Activated CD4-positive, alpha-beta T cell treated with anti-CD3 and anti-CD28 coated beads for 36 hours (primary cell): ENCODE measurements around the gene IFNL4. TPM values are rescaled to one million over a fixed set of nuclear protein-coding genes. Genes with fewer than 3 reads are reported as not detected.
"Not testable (repeated sequence)": the region's sequence is repeated elsewhere in the genome, so short reads cannot be mapped to it uniquely, and the experiment has no call there.

ENCODE experiments used
- ATAC-seq: fragments of 200-7000 bp; cut with Tn5 transposase; one replicate; pipeline ENCODE4 v1.10.0; 2021; ENCODE audit warnings: mild to moderate bottlenecking, moderate library complexity
- CTCF ChIA-PET: fragments of 350-600 bp; sonication (Branson Sonifier 250); formaldehyde crosslinking; loops from one replicate; lab custom pipeline; 2021; ENCODE audit warnings: antibody characterized with exemption; lab: Charles Lee
- POLR2A ChIA-PET: fragments of 350-600 bp; sonication (Branson Sonifier 250); formaldehyde crosslinking; loops from one replicate; lab custom pipeline; 2021; ENCODE audit warnings: antibody characterized with exemption, inconsistent platforms; lab: Charles Lee
- DNase-seq: peaks from one replicate; pipeline ENCODE4 v3.0.0-alpha.2; 2020
- H3K27ac Mint-ChIP-seq: one replicate; pipeline ENCODE4 v1.8.0; 2021; ENCODE audit warnings: mixed read lengths
- H3K27me3 Mint-ChIP-seq: one replicate; pipeline ENCODE4 v1.8.0; 2021; ENCODE audit warnings: mixed read lengths
- H3K36me3 Mint-ChIP-seq: one replicate; pipeline ENCODE4 v1.8.0; 2021; ENCODE audit warnings: low read depth, mixed read lengths
- H3K4me1 Mint-ChIP-seq: one replicate; pipeline ENCODE4 v1.8.0; 2021; ENCODE audit warnings: mixed read lengths
- H3K4me3 Mint-ChIP-seq: one replicate; pipeline ENCODE4 v1.8.0; 2021; ENCODE audit warnings: mild to moderate bottlenecking, moderate library complexity, mixed read lengths
- H3K9me3 Mint-ChIP-seq: one replicate; pipeline ENCODE4 v1.8.0; 2021; ENCODE audit warnings: low read depth, mixed read lengths
- intact Hi-C, 2 experiments: fragments of 100-400 bp; cut with DNase I in 1 of 2; cut with micrococcal nuclease in 1 of 2; formaldehyde crosslinking; loops; one replicate each; pipeline versions ENCODE4 v1.14.2 to v1.15.1; 2022 to 2024; cut with DNase I, micrococcal nuclease
- total RNA-seq, 2 experiments: library from RNA; stranded (reverse); gene quantifications; one replicate each; pipeline ENCODE4 v1.2.3, GENCODE V29; 2021

Gene IFNL4
- total RNA-seq, 2 experiments from 2014 or later: not detected

GRCh38 chr19:39218230-39219007 is 30.2 kb downstream of the IFNL4 start:
- POLR2A ChIA-PET: no interaction called here
- ATAC-seq (no peak), DNase-seq (no peak)
- Mint-ChIP-seq H3K9me3 (no peaks in the 10 kb centered on the region), H3K4me1 (no peaks in the 10 kb centered on the region), H3K27ac (no peak overlapping the region), H3K4me3 (no peak overlapping the region), H3K27me3 (peaks cover 26% of the 10 kb centered on the region), H3K36me3 (no peaks in the 10 kb centered on the region)
- intact Hi-C loops: no loop called here
- CTCF ChIA-PET: interaction anchor here (0.9 kb wide), 1 partner anchor 24 kb away, joined by 3 read pairs; no protein-coding TSS in a partner anchor

- ATAC-seq (no peak), DNase-seq (no peak)
- no peaks in the 10 kb centered on the region for H3K4me1 Mint-ChIP-seq
- H3K4me3 Mint-ChIP-seq: no peak overlapping the region
- intact Hi-C loops: no loop called here
- no peak overlapping the region for H3K27ac Mint-ChIP-seq
- CTCF ChIA-PET: interaction anchor here (0.6 to 1.2 kb wide), 4 partner anchors 12 to 549 kb away, joined by 3 to 4 read pairs (median 3); partner anchors contain the start of gene SAMD4B
- peaks cover 21% of the 10 kb centered on the region for H3K27me3 Mint-ChIP-seq
- POLR2A ChIA-PET: no interaction called here
- no peaks in the 10 kb centered on the region for H3K36me3 Mint-ChIP-seq
- no peaks in the 10 kb centered on the region for H3K9me3 Mint-ChIP-seq
Observed at GRCh38 chr19:39217094-39217493, 31.6 kb downstream of the IFNL4 start.

GRCh38 chr19:39215323-39215722 is 33.3 kb downstream of the IFNL4 start:
- CTCF ChIA-PET: interaction anchor here (0.6 to 4.3 kb wide), 4 partner anchors 16 to 210 kb away, joined by 3 to 15 read pairs (median 3); no protein-coding TSS in a partner anchor
- H3K4me1 Mint-ChIP-seq, H3K36me3 Mint-ChIP-seq, intact Hi-C loops, DNase-seq, H3K4me3 Mint-ChIP-seq, ATAC-seq, POLR2A ChIA-PET, H3K9me3 Mint-ChIP-seq, H3K27ac Mint-ChIP-seq: not testable (repeated sequence)
- H3K27me3 Mint-ChIP-seq: peaks cover 15% of the 10 kb centered on the region

GRCh38 chr19:39212375-39212742 is 36.3 kb downstream of the IFNL4 start:
- Mint-ChIP-seq H3K27ac (no peak overlapping the region), H3K9me3 (no peaks in the 10 kb centered on the region), H3K4me1 (no peaks in the 10 kb centered on the region), H3K36me3 (no peaks in the 10 kb centered on the region), H3K27me3 (peaks cover 9% of the 10 kb centered on the region), H3K4me3 (no peak overlapping the region)
- ATAC-seq: peak; percentile 100
- POLR2A ChIA-PET: interaction anchor here (0.7 kb wide), 1 partner anchor 214 kb away, joined by 4 read pairs; no protein-coding TSS in a partner anchor
- intact Hi-C loops: loop anchor here (1.0 to 5.0 kb wide), 4 partner anchors 116 to 320 kb away; partner anchors contain the start of genes PLEKHG2 (in 2 of the 2) and EID2B (in 1 of the 2)
- CTCF ChIA-PET: interaction anchor here (1.0 to 4.3 kb wide), 4 partner anchors 11 to 186 kb away, joined by 3 to 15 read pairs (median 5); no protein-coding TSS in a partner anchor
- peak; percentile 86 for DNase-seq

- POLR2A ChIA-PET: interaction anchor here (0.7 kb wide), 1 partner anchor 214 kb away, joined by 4 read pairs; no protein-coding TSS in a partner anchor
- Mint-ChIP-seq H3K36me3 (no peaks in the 10 kb centered on the region), H3K9me3 (no peaks in the 10 kb centered on the region), H3K27ac (no peak overlapping the region), H3K4me3 (no peak overlapping the region), H3K27me3 (peaks cover 4% of the 10 kb centered on the region), H3K4me1 (no peaks in the 10 kb centered on the region)
- DNase-seq: no peak
- CTCF ChIA-PET: interaction anchor here (0.7 to 4.3 kb wide), 4 partner anchors 41 to 186 kb away, joined by 3 to 15 read pairs (median 4); no protein-coding TSS in a partner anchor
- no peak for ATAC-seq
- intact Hi-C loops: loop anchor here (1.0 to 5.0 kb wide), 4 partner anchors 116 to 320 kb away; partner anchors contain the start of genes PLEKHG2 (in 2 of the 2) and EID2B (in 1 of the 2)
Observed at GRCh38 chr19:39211731-39212374, 36.8 kb downstream of the IFNL4 start.

GRCh38 chr19:39209196-39209595 is 39.5 kb downstream of the IFNL4 start:
- DNase-seq (no peak), ATAC-seq (no peak)
- CTCF ChIA-PET: no interaction called here
- Mint-ChIP-seq H3K27me3 (peaks cover 5% of the 10 kb centered on the region), H3K36me3 (no peaks in the 10 kb centered on the region), H3K9me3 (no peaks in the 10 kb centered on the region), H3K4me3 (no peak overlapping the region), H3K4me1 (no peaks in the 10 kb centered on the region), H3K27ac (no peak overlapping the region)
- POLR2A ChIA-PET: no interaction called here
- intact Hi-C loops: no loop called here

GRCh38 chr19:39208175-39208795 is 40.4 kb downstream of the IFNL4 start:
- Mint-ChIP-seq H3K4me1 (no peaks in the 10 kb centered on the region), H3K27ac (no peak overlapping the region), H3K4me3 (no peak overlapping the region), H3K27me3 (peaks cover 11% of the 10 kb centered on the region), H3K9me3 (no peaks in the 10 kb centered on the region), H3K36me3 (no peaks in the 10 kb centered on the region)
- POLR2A ChIA-PET: no interaction called here
- DNase-seq: no peak
- ATAC-seq: no peak
- intact Hi-C loops: no loop called here
- CTCF ChIA-PET: no interaction called here

- Mint-ChIP-seq H3K4me3 (no peak overlapping the region), H3K27ac (no peak overlapping the region), H3K4me1 (no peaks in the 10 kb centered on the region), H3K27me3 (peaks cover 19% of the 10 kb centered on the region), H3K36me3 (no peaks in the 10 kb centered on the region), H3K9me3 (no peaks in the 10 kb centered on the region)
- CTCF ChIA-PET: no interaction called here
- POLR2A ChIA-PET: no interaction called here
- ATAC-seq (no peak), DNase-seq (no peak)
- intact Hi-C loops: no loop called here
Observed at GRCh38 chr19:39207293-39207836, 41.3 kb downstream of the IFNL4 start.

GRCh38 chr19:39206122-39206521 is 42.5 kb downstream of the IFNL4 start:
- ATAC-seq (no peak), DNase-seq (no peak)
- POLR2A ChIA-PET: no interaction called here
- Mint-ChIP-seq H3K4me3 (no peak overlapping the region), H3K27ac (no peak overlapping the region), H3K4me1 (no peaks in the 10 kb centered on the region), H3K9me3 (no peaks in the 10 kb centered on the region), H3K36me3 (no peaks in the 10 kb centered on the region), H3K27me3 (peaks cover 24% of the 10 kb centered on the region)
- intact Hi-C loops: no loop called here
- CTCF ChIA-PET: interaction anchor here (0.9 kb wide), 1 partner anchor 121 kb away, joined by 3 read pairs; no protein-coding TSS in a partner anchor

- POLR2A ChIA-PET: no interaction called here
- CTCF ChIA-PET: interaction anchor here (0.7 to 0.9 kb wide), 2 partner anchors 9 to 122 kb away, joined by 3 read pairs; no protein-coding TSS in a partner anchor
- Mint-ChIP-seq H3K27ac (no peak overlapping the region), H3K4me3 (no peak overlapping the region), H3K4me1 (no peaks in the 10 kb centered on the region), H3K9me3 (no peaks in the 10 kb centered on the region), H3K27me3 (peaks cover 31% of the 10 kb centered on the region), H3K36me3 (no peaks in the 10 kb centered on the region)
- no peak for DNase-seq
- ATAC-seq: no peak
- intact Hi-C loops: no loop called here
Observed at GRCh38 chr19:39205449-39205764, 43.2 kb downstream of the IFNL4 start.
